Urothelium cell line (cell line): ENCODE results near the gene HCAR3.
"Not testable (repeated sequence)": the region's sequence is repeated elsewhere in the genome, so short reads cannot be mapped to it uniquely, and the experiment has no call there.

Experiments
- DNase-seq: peaks from one replicate; pipeline ENCODE4 v3.0.0; 2011; ENCODE audit warnings: low spot score, mixed read lengths
- FAIRE-seq: peaks from 2 replicates; lab custom pipeline; 2011; peaks lifted over from hg19 to GRCh38; lab: Jason Lieb, UNC

The HCAR3 gene

DNA sequence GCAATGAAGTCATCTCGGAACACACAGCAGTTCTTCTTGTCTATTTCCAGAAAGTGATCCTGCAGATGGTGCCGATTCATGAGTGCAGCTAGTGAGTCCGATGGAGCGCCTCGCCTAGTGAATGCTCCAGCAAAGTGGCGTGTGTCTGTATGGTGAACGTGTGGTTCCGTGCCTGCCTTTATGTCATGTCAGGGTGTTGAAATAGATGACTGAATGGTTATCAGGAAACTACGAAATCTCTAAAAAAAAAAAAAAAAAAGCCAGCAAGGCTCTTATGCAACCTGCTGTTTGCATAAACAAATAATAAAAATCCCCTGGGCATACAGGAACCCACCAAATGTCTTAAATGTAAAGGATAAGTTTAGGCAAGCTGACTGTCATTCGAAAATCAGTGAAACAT, at the start of gene HCAR3:
Gene HCAR3, minus strand, starts transcription at position 154 of the 400 bp plus-strand sequence. Its CDS starts 74 bp downstream, at position 80.
- DNase-seq, FAIRE-seq: not testable (repeated sequence)

DNA sequence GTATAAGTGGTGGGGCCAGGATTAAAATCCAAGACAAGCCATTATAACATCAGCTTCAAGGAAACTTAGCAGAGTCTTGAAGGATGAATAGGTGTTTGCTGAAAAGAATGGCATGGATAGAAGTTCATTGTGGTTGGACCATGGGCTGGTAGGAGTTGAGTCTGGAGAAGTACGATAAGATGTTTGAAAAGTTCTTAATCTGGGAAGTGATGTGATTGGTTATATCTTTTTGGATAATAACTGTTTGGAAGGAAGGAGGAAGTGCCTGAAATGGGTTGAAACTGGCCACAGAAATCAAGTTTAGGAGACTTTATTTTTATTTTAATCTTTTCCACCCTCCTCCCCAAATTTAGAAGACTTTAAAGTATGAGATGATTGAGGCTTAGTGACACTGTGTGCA, 41.0 kb upstream of the HCAR3 start:
- FAIRE-seq (no peak), DNase-seq (no peak)

DNA sequence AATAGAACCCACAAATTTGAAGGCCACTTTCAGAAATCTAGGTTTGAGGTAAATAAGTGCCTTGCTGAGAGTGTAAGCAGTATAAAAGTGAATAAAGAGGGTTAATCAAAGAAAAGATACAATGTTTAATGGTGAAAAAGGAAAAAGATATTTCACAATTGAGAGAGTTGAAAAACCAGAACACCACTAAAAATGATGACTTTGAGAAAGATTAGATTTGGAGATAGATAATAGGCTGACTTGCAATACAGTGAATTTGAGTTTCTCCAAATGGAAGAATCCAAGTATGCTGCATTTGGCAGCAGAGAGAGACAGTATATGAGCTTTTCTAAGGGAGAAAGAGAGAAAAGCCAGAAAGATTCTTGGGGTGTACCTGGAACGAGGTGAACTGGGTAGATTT, 38.2 kb upstream of the HCAR3 start:
- FAIRE-seq, result no peak

DNA sequence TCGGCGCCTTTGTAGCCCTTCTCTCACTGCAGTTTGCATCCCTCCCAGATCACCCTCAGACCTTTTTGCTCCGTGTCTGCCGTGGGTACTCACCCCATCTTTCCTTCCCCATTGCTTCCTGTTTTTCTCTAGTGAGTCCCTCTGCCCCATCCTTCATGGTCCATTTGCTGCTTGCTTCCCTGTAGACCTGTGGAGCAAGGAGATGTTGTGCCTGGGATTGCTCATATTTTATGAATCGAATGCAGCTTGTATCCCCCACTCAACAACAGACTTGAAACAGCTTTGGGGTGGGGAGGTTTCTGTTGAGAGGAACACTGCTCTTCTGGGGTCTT, 36.7 kb upstream of the HCAR3 start:
- DNase-seq, result no peak
- FAIRE-seq, result no peak

More for the DNA sequence above, 38.2 kb upstream of the HCAR3 start:
- DNase-seq, result no peak

DNA sequence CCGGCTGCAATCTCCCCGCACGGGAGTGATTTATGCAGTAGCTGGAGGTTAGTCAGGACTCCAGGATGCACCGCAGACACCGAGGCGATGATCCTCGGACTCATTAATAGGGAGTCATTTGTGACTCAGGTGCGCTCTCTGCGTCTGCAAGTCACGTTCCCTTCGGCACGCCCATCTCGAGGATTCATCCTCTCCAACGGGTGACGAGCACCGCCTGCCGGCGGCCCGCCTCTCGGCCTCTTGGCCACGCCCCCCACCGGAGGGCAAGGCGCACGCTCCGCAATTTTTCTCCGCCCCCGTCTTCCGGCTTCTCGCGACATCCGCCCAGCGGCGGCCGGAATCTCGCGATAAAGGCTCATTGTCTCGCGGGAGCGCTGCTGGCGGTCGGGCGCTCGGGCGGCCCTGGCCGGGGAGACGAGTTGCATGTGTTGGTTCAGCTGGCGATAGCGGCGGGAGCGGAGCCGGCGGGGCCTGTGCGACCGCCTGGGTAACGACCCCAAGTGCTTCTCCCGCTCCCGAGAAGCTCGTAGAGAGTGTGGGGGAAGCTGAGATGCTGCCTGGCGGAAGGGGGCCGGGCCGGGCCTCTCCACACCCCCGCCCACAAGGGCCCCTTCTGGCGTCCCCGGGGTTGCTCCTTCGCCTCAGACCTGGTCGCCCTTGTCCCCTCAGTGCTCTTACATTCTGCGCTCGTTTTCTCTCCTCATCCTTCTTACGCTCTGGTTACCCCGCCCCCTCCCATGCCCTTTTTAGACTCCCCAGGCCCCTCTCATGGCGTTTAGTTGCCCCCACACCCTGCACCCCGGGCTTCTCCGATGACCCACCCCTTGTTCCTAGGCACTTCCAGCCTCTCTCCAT, 36.1 kb upstream of the HCAR3 start, which contains the start of gene DENR:
Gene DENR, plus strand, starts transcription at position 361 of the 855 bp plus-strand sequence. CDS start 878 bp downstream, outside the sequence.
- DNase-seq, result peak; percentile 98
- FAIRE-seq, result peak; percentile 79

DNA sequence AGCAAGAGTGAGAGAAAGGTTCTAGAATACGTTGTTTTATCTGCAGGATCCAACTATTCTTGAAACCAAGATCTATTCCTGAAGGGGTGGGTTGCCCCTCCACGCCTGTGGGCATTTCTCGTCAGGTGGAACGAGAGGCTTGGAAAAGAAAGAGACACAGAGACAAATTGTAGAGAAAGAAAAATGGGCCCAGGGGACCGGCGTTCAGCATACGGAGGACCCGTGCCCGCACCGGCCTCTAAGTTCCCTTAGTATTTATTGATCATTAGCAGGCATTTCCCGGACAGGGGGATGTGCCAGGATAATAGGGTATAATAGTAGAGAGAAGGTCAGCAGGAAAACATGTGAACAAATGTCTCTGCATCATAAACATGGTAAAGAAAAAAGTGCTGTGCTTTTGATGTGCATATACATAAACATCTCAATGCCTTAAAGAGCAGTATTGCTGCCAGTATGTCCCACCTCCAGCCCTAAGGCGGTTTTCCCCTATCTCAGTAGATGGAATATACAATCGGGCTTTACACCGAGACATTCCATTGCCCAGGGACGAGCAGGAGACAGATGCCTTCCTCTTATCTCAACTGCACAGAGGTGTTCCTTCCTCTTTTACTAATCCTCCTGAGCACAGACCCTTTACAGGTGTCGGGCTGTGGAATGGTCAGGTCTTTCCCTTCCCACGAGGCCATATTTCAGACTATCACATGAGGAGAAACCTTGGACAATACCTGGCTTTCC, 34.3 kb upstream of the HCAR3 start:
- not testable (repeated sequence) for FAIRE-seq, DNase-seq

DNA sequence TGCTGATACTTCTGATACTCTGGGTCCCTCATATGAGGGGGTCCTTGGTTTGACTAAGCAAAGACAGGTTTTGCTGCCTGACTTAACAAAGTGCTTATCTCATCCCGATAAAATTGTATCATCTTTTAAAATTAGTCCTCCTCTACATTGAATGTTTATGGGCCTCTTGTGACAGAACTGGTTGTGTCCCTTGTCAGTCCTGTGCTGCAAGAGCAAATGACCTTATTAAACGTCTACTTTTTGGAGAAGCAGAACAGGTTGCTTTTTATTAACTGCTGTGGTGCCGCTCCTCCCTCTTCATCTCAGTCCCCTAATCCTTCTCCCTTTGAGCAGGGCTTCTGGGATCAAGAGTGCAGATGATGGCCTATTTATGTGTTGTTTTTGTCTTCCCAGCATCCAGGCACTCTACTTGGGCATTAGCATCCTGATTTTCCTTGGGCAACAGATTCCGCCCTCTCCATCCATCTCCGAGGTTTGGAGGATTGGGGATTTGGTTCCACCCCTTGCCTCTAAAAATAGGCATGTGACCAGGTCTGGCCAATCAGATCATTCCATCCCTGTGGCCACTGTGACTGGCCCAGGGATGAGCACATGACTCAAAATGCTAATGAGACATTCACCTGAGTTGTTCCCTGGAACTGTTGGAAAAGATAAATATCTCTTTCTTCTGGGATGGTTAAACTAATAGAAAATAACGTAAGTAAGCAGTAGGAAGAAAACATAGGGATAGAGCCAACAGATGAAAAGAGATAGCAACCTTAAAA, 33.1 kb upstream of the HCAR3 start:
- DNase-seq (no peak), FAIRE-seq (no peak)

DNA sequence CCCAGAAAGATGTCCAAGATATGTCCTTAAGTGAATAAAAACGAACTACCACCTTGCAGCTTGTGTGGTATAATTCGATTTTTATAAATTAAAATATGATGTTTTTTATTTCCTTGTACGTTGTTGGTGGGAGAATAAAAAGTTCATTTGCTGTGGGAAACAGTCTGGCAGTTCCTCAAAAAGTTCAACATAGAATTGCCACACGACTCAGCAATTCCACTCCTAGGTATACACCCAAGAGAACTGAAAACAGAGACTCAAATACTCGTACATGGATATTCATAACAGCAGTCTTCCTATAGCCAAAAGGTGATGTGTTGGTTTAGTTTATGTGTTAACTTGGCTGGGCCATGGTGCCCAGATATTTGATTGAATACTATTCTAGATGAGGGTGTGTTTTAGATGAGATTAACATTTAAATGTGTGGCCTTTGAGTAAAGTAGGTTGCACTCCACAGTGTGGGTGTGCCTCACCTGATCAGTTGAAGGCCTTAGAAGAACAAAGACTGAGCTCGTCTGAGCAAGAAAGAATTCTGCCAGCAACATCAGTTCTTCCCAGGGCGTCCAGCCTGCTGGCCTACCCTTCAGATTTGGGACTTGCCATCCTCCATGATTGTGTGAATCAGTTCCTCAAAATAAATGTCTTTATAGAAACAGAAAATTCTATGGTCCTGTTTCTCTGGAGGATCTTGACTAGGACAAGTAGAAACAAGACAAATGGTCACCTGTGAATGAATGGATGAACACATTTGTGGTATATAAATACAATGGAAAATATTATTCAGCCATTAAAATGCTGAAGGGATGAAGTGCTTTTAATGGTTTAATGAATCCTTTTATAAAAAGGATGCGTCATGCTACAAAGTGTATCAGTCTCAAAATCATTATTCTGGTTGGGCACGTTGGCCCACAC, 30.9 kb upstream of the HCAR3 start:
- FAIRE-seq, result no peak
- no peak for DNase-seq

DNA sequence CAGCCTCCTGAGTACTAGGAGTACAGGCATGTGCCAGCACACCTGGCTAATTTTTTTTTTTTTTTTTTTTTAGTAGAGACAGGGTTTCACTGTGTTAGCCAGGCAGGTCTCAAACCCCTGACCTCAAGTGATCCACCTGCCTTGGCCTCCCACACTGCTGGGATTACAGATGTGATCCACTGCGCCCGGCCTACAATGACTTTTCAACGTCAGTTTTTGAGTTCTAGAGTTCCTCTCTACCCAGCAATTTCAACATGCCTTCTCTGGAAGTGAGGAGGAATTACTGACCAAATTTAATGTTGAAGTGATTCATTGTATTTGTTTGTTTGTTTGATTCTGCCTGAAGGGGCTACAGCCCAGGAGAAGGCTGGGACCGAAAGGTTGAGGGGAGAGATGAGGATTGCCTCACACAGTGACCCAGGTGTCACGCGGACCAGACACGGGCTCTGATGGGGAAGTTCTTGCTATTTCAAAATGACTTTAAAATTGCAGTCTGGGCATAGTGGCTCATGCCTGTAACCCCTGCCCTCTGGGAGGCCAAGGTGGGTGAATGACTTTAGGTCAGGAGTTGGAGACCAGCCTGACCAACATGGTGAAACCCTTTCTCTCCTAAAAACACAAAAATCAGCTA, 27.4 kb upstream of the HCAR3 start:
- DNase-seq (no peak), FAIRE-seq (no peak)

DNA sequence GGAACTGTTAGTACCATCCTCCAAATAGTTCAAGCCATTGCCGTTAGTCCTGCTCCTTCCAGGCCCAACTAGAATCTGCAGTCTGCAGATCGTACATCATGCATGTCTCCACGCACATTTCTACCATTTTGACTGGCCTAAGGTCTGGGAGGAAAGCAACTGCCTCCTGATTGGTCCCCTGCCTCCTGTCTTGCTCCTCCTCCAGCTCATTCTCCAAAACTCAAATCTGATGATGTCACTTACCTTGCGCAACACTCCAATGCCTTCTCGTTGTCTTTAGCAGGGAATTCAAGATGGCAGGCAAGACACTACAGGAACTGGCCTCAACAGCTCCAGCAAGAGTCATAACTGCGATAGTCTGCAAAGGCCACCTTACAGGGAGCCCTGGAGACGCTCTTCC, 23.7 kb upstream of the HCAR3 start:
- DNase-seq (no peak), FAIRE-seq (no peak)

DNA sequence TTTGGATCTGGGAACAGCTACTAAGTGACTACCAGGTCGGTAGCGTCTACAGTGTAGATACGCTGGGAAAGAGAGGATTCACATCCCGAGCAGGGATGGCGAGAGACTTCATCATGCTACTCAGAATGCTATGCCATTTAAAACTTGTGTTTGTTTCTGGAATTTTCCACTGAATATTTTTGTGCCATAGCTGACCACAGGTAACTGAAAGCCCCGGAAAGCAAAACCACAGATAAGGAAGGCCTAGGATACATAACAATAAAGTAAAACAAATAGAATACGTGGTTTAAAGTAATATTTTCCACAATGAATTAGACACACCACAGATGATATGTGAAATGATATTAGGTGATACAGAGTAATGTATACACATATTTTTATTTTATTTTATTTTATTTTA, 22.0 kb upstream of the HCAR3 start:
- FAIRE-seq (no peak), DNase-seq (no peak)

DNA sequence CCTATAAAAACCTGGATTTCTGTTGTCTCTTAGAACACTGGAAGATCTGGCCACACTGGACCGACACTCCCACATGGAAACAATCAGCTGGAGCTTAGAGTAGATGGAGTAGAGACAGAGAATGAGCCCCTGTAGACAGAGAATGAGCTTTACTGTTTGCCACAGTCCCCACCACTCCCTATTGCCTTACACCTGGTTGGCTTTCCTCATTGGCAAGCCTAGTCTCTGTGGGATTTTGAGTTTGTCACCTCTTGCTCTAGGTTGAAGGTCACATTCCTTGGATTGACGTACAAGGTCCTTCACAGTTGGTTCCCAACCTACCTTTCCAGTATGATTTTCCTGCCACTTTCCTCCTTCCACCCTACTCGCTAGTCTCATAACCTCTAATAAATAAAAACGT, 16.0 kb upstream of the HCAR3 start:
- DNase-seq (no peak), FAIRE-seq (no peak)

DNA sequence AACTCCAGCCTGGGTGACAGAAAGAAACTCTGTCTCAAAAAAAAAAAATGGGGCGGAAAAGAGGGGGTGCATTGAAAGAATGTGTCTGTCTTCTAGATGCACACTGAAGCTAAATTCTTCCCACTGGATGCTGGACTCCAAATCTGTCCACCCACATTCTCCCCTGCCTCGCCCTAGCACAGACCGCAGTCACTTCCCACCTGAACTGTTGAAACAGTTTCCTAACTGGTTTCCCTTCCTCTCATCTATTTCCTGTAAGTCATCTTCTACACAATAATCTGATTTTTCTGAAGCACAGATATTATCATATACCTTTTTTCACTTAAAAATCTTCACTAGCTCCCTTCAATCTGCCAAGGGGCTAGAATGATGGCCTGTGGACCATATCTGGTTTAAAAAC, 15.6 kb upstream of the HCAR3 start:
- no peak for FAIRE-seq

DNA sequence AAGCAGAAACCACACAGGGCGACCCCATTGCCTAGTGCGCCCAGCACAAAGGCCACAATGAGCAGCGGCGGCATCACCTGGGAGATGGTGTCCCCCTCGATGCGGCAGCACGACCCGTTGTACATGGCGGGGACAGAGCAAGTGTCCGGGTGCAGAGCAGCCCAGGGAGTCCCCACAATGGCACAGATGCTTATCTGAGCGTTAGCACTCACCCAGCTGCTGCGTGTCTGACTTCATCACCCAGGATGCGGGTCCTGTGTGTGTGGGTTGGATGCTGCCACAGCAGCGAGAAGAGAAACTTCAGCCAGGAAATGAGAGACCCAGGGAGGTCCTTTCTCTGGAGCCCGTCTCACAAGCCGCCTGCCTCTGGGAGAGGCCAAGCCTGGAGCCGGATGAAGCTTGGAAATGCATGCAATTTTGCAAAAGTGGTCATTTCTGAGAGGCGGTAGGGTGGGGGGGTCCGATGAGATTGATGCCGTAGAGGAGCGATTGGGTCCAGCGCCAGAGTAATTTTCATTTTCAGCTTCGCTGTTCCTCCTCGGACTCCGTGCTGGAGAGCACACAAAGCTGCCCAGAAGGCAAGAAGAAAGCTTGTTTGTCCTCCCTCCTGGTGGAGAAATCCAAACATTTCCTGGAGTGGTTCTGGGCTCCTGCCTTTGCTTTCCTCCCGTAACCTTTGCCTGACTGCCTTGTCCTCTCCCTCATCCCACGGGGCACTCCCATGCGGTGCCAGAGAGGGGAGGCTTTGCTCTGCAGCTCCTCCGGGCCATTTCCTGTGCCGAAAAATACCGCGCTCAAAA, 13.8 kb upstream of the HCAR3 start, which contains the start of gene HCAR1:
Gene HCAR1, minus strand, starts transcription at position 630 of the 800 bp plus-strand sequence. Its CDS starts 505 bp downstream, at position 125.
- FAIRE-seq, result no peak
- DNase-seq, result no peak

More for the DNA sequence above, 15.6 kb upstream of the HCAR3 start:
- no peak for DNase-seq

DNA sequence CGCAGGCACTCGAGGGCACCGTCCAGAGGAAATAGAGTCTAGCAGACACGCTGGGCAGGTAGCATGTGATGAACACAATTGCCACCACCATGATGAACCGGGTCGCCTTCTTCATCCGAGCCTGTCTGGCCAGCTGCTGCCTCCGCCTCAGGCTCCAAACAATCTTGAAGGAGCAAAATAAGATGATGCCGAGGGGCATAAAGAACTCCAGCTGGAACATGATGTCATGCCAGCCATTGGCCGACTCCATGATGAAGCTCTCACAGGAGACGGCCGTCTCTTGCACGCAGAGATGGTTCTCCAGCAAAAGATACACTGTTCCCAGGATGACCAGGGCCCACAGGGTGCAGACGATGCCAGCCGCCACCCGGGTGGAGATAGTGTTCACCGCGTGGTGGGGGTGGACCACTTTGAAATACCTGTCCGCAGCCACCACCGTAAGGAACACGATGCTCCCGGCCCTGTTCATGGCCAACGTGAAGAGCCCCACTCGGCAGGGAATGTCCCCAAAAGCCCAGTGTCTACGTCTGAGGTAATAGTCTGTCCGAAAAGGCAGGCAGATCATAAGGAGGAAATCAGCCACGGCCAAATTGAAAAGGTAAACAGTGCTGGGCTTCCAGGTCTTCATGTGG, 13.1 kb upstream of the HCAR3 start:
- DNase-seq (no peak), FAIRE-seq (no peak)

DNA sequence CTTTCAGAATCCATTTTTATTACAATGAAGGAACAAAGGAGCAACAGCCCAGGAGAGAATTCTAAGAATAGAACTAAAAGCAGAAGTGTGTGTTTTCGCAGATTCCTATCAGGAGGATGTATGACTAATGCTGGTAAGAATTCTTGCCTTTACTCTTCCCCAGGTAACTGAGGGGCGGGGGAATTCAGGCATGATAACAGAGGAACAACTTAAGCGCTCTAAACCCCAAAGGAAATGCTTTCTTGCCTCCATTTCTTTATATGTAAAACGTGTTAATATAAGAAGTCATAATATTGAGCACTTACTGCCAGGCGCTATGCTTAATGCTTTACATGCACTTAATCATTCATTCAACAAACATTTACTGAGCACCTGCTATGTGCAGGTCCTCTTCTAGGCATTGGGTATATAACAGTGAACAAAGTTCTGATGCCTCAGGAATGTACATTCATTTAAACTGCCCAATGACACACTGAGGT, 9.5 kb upstream of the HCAR3 start:
- FAIRE-seq, result no peak

DNA sequence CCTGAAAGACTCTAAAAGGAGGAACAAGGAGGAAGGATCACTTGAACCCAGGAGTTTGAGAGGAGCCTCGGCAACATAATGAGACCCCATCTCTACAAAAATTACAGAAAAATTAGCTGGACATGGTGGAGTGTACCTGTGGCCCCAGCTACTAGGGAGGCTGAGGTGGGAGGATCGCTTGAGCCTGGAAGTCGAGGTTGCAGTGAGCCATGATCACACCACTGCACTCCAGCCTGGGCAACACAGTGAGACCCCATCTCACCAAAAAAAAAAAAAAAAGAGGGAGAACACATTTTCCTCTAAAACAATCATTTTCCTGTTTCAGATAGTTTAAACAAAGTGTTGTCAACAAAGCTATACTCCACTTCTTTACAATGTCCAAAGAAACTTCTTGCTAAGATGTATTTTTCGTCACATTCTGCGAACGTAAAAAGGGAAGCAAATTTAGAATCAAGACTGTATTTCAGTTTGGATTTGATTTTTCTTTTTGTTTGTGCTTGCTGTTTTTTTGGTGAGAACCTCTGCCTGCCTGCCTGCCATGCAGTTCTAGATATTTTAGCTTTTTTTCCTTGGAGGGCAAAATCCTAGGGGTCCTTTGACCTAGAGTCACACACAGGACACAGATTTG, 9.0 kb upstream of the HCAR3 start:
- DNase-seq, result no peak
- FAIRE-seq, result no peak

More for the DNA sequence above, 9.5 kb upstream of the HCAR3 start:
- DNase-seq, result peak; percentile 75
